GM23248 (cell line): ENCODE results near the gene DCANP1.

ENCODE experiments used
- EZH2 ChIP-seq: fragments of 200-600 bp; sonication (generic); IDR thresholded peaks from 2 replicates; pipeline ENCODE4 v1.6.1; 2018; ENCODE audit warnings: antibody characterized with exemption, mild to moderate bottlenecking; ENCODE audit not compliant: insufficient read depth, poor library complexity, severe bottlenecking
- EZH2phosphoT487 ChIP-seq: fragments of 200-600 bp; sonication (generic); IDR thresholded peaks from 2 replicates; pipeline ENCODE4 v1.6.1; 2018; ENCODE audit warnings: antibody characterized with exemption, moderate library complexity, mild to moderate bottlenecking, low read depth; ENCODE audit not compliant: insufficient read depth

- TF ChIP-seq EZH2 (no peak), EZH2phosphoT487 (no peak)
These were observed 35.3 kb upstream of the DCANP1 start for GRCh38 chr5:135482381-135482933.
